GM12875 (cell line): ENCODE results near the gene SMR3A.

Source experiments
- H3K4me3 ChIP-seq: one replicate; pipeline ENCODE4 v1.5.1; 2011; ENCODE audit warnings: low read depth, low read length, control low read depth
- CTCF ChIP-seq: IDR thresholded peaks from 2 replicates; pipeline ENCODE4 v1.5.1; 2011; ENCODE audit warnings: low read depth, mild to moderate bottlenecking, control low read depth, inconsistent platforms, low read length, moderate library complexity, borderline replicate concordance; ENCODE audit not compliant: insufficient read depth

SMR3A gene

GRCh38 chr4:70356185-70356584, 4.4 kb upstream of the SMR3A start:
- H3K4me3 ChIP-seq, result no peak overlapping the region
- TF ChIP-seq CTCF, result no peak

- TF ChIP-seq CTCF, result no peak
- no peak overlapping the region for H3K4me3 ChIP-seq
These were observed 1.4 kb upstream of the SMR3A start for GRCh38 chr4:70359115-70359661.

GRCh38 chr4:70364002-70364401, 3.4 kb downstream of the SMR3A start:
- no peak for TF ChIP-seq CTCF
- H3K4me3 ChIP-seq, result no peak overlapping the region

GRCh38 chr4:70365479-70365878, 4.9 kb downstream of the SMR3A start:
- no peak for TF ChIP-seq CTCF

GRCh38 chr4:70367813-70368212, 7.3 kb downstream of the SMR3A start:
- H3K4me3 ChIP-seq, result no peak overlapping the region
- no peak for TF ChIP-seq CTCF

More at GRCh38 chr4:70365479-70365878, 4.9 kb downstream of the SMR3A start:
- H3K4me3 ChIP-seq, result no peak overlapping the region

GRCh38 chr4:70371987-70372386, 11.4 kb downstream of the SMR3A start:
- H3K4me3 ChIP-seq, result no peak overlapping the region
- no peak for TF ChIP-seq CTCF

- TF ChIP-seq CTCF, result no peak
- H3K4me3 ChIP-seq, result no peak overlapping the region
These were observed 12.2 kb downstream of the SMR3A start for GRCh38 chr4:70372760-70373159.
